GM12878 (cell line): Measurements from ENCODE around the gene HNMT. TPM values are rescaled to one million over a fixed set of nuclear protein-coding genes. Genes with fewer than 3 reads are reported as not detected.

ENCODE experiments used
- IKZF1 ChIP-seq: fragments of 450-650 bp; conservative IDR thresholded peaks from 2 replicates; pipeline ENCODE4 v1.6.1; 2017; ENCODE audit warnings: antibody characterized with exemption, mild to moderate bottlenecking
- IKZF2 ChIP-seq, 2 experiments: fragments of 450-650 bp; IDR thresholded peaks; 2 replicates each; pipeline ENCODE4 v1.6.1; 2017; ENCODE audit warnings: mild to moderate bottlenecking in 2 of 2, moderate library complexity in 2 of 2
- KAT2A ChIP-seq: conservative IDR thresholded peaks from 2 replicates; pipeline ENCODE4 v1.6.1; 2011; ENCODE audit warnings: low read depth, low read length; ENCODE audit not compliant: control insufficient read depth
- MEF2A ChIP-seq: IDR thresholded peaks from 2 replicates; pipeline ENCODE4 v1.6.1; 2011; ENCODE audit warnings: low read depth, mild to moderate bottlenecking, low read length, moderate library complexity; ENCODE audit not compliant: insufficient read depth
- MYB ChIP-seq: fragments of 150-350 bp; IDR thresholded peaks from 2 replicates; pipeline ENCODE4 v1.6.1; 2014; ENCODE audit warnings: mild to moderate bottlenecking, low read depth, low read length, borderline replicate concordance
- NFIC ChIP-seq: IDR thresholded peaks from 2 replicates; pipeline ENCODE4 v1.6.1; 2012; ENCODE audit warnings: low read depth, mild to moderate bottlenecking, inconsistent platforms, low read length, moderate library complexity
- NR2C1 ChIP-seq: fragments of 450-650 bp; IDR thresholded peaks from 2 replicates; pipeline ENCODE4 v1.6.1; 2017; ENCODE audit warnings: antibody characterized with exemption, mild to moderate bottlenecking, moderate library complexity
- RAD21 ChIP-seq: IDR thresholded peaks from 2 replicates; pipeline ENCODE4 v1.6.1; 2011; ENCODE audit warnings: mild to moderate bottlenecking, low read depth, low read length, moderate library complexity; ENCODE audit not compliant: insufficient read depth
- SMAD1 ChIP-seq: fragments of 450-650 bp; IDR thresholded peaks from 2 replicates; pipeline ENCODE4 v1.6.1; 2018; ENCODE audit warnings: mild to moderate bottlenecking, low read depth; ENCODE audit not compliant: partially characterized antibody
- SMC3 ChIP-seq: IDR thresholded peaks from 2 replicates; pipeline ENCODE4 v1.6.1; 2011; ENCODE audit warnings: low read length, improper control_type of control experiment, borderline replicate concordance
- SP1 ChIP-seq: IDR thresholded peaks from one replicate; pipeline ENCODE4 v1.6.1; 2011; ENCODE audit warnings: low read depth, low read length
- SRF ChIP-seq, 2 experiments: IDR thresholded peaks; 2 replicates each; pipeline ENCODE4 v1.6.1; 2011; ENCODE audit warnings: low read depth in 2 of 2, low read length in 2 of 2, mild to moderate bottlenecking in 1 of 2, moderate library complexity in 1 of 2
- USF1 ChIP-seq: IDR thresholded peaks from 2 replicates; pipeline ENCODE4 v1.6.1; 2011; ENCODE audit warnings: borderline replicate concordance, low read depth, mild to moderate bottlenecking, moderate library complexity, mixed read lengths, low read length; ENCODE audit not compliant: insufficient read depth; ENCODE audit errors: extremely low read length
- ZBED1 ChIP-seq: IDR thresholded peaks from 2 replicates; pipeline ENCODE4 v1.6.1; 2016; ENCODE audit warnings: borderline replicate concordance
- ZBTB4 ChIP-seq: fragments of 450-650 bp; formaldehyde crosslinking; IDR thresholded peaks from 2 replicates; pipeline ENCODE4 v1.4.0; 2022; ENCODE audit warnings: mild to moderate bottlenecking, moderate library complexity
- ZNF622 ChIP-seq: fragments of 450-650 bp; IDR thresholded peaks from 2 replicates; pipeline ENCODE4 v1.6.1; 2017; ENCODE audit warnings: mild to moderate bottlenecking, inconsistent platforms
- polyA plus RNA-seq, 11 experiments: library from polyadenylated mRNA; depleted of rRNA in 4 of 11; unstranded in 6 of 11; stranded (reverse) in 5 of 11; fragments of >200 nt; fragmentation: Nextera tagmentation in 4 of 11; fragmentation: Illumina TruSeq in 1 of 11; extraction: Ambion mirVana in 4 of 11; extraction: Trizol in 1 of 11; gene quantifications; 1 replicate in 1 of 11; 2 replicates in 10 of 11; pipeline versions ENCODE4 v1.2.1 to v1.2.3, GENCODE V29; 2011 to 2016; ENCODE audit warnings: inconsistent platforms in 2 of 11, missing spikeins in 2 of 11, low read depth in 1 of 11
- total RNA-seq, 4 experiments: library from RNA; depleted of rRNA in 3 of 4; stranded (reverse); fragments of >200 nt in 3 of 4; fragmentation: Illumina TruSeq in 1 of 4; extraction: Trizol in 1 of 4; gene quantifications; 2 replicates each; pipeline versions ENCODE4 v1.2.1 to v1.2.3, GENCODE V29; 2013 to 2021

HNMT gene
- total and polyA plus RNA-seq, 10 of the 15 experiments (the other 5 are each of a cell fraction or from before 2014, with no cell fraction given), result not detected

- TF ChIP-seq ZBTB4 (CRISPR knock-in tag) (no peak), IKZF1 (no peak), ZNF622 (no peak), MEF2A (no peak), SMAD1 (no peak), SRF (IDR thresholded peaks at IDR 0.05; ENCODE audit: low read depth in 2 of 2, low read length in 2 of 2) (no peak), KAT2A (no peak), IKZF2 (IDR thresholded peaks at IDR 0.05) (0 out of 4 replicates have a peak, but pooled peaks of 1 of the 2 experiments have one; percentile 2), NR2C1 (no peak), SP1 (no peak), NFIC (no peak), USF1 (no peak), MYB (no peak), RAD21 (peak; percentile 69), ZBED1 (no peak), SMC3 (peak; percentile 77)
Observed at GRCh38 chr2:137947728-137948336, 16.4 kb upstream of the HNMT start (continued).
